OCI-LY1 (cell line): ENCODE data around the gene SEMA4C.
"Not testable (repeated sequence)": the region's sequence is repeated elsewhere in the genome, so short reads cannot be mapped to it uniquely, and the experiment has no call there.

Experiments used
- H2AFZ ChIP-seq: fragments of 200-600 bp; sonication (generic), shearing (Covaris generic); 2 replicates; pipeline ENCODE4 v1.6.0; 2014; ENCODE audit warnings: antibody characterized with exemption, mild to moderate bottlenecking, low read length
- H3F3A ChIP-seq: fragments of 200-600 bp; sonication (generic), shearing (Covaris generic); 2 replicates; pipeline ENCODE4 v1.6.0; 2014; ENCODE audit warnings: mild to moderate bottlenecking, antibody characterized with exemption, low read length, moderate library complexity; ENCODE audit not compliant: insufficient read depth
- H3K27ac ChIP-seq: fragments of 200-600 bp; sonication (generic); 2 replicates; pipeline ENCODE4 v1.5.1; 2014; ENCODE audit warnings: low read length, mixed run types, mild to moderate bottlenecking, low read depth; ENCODE audit not compliant: poor library complexity, severe bottlenecking
- H3K27me3 ChIP-seq: fragments of 200-600 bp; sonication (generic); 2 replicates; pipeline ENCODE4 v1.6.0; 2014; ENCODE audit warnings: antibody characterized with exemption, mild to moderate bottlenecking, low read length, moderate library complexity; ENCODE audit not compliant: insufficient read depth
- H3K36me3 ChIP-seq: fragments of 200-600 bp; sonication (generic); 2 replicates; pipeline ENCODE4 v1.6.1; 2014; ENCODE audit warnings: mild to moderate bottlenecking, antibody characterized with exemption, low read length, moderate library complexity, mixed read lengths; ENCODE audit not compliant: insufficient read depth
- H3K4me1 ChIP-seq: fragments of 200-600 bp; sonication (generic); 2 replicates; pipeline ENCODE4 v1.5.1; 2014; ENCODE audit warnings: mild to moderate bottlenecking, low read length, moderate library complexity; ENCODE audit not compliant: insufficient read depth, severe bottlenecking
- H3K4me2 ChIP-seq: fragments of 200-600 bp; sonication (generic), shearing (Covaris generic); 2 replicates; pipeline ENCODE4 v1.6.1; 2014; ENCODE audit warnings: low read length
- H3K4me3 ChIP-seq: fragments of 200-600 bp; sonication (generic); 2 replicates; pipeline ENCODE4 v1.5.1; 2014; ENCODE audit warnings: low read length, low read depth, mild to moderate bottlenecking, mixed read lengths; ENCODE audit not compliant: poor library complexity, severe bottlenecking
- H3K79me2 ChIP-seq: fragments of 200-600 bp; shearing (Covaris generic); 2 replicates; pipeline ENCODE4 v1.6.1; 2016; ENCODE audit warnings: mixed run types, low read length, mixed read lengths; ENCODE audit not compliant: insufficient read depth
- H3K9ac ChIP-seq: fragments of 200-600 bp; sonication (generic), shearing (Covaris generic); 2 replicates; pipeline ENCODE4 v1.6.1; 2014; ENCODE audit warnings: mild to moderate bottlenecking, low read length, mixed read lengths
- H3K9me2 ChIP-seq: fragments of 200-600 bp; sonication (generic), shearing (Covaris generic); 2 replicates; pipeline ENCODE4 v1.6.1; 2014; ENCODE audit warnings: low read depth, mild to moderate bottlenecking, low read length, mixed read lengths
- H3K9me3 ChIP-seq: fragments of 200-600 bp; shearing (Covaris generic); 2 replicates; pipeline ENCODE4 v1.6.1; 2014; ENCODE audit warnings: low read length, mixed read lengths
- H4K20me1 ChIP-seq: fragments of 200-600 bp; sonication (generic), shearing (Covaris generic); 2 replicates; pipeline ENCODE4 v1.6.0; 2016; ENCODE audit warnings: mild to moderate bottlenecking, low read length; ENCODE audit not compliant: insufficient read depth
- CTCF ChIP-seq: fragments of 200-600 bp; sonication (generic), shearing (Covaris generic); IDR thresholded peaks from 2 replicates; pipeline ENCODE4 v1.5.1; 2017; ENCODE audit warnings: mild to moderate bottlenecking, antibody characterized with exemption, low read length, moderate library complexity, mixed read lengths
- EZH2 ChIP-seq: fragments of 200-600 bp; sonication (generic), shearing (Covaris generic); IDR thresholded peaks from 2 replicates; pipeline ENCODE4 v1.8.0; 2017; ENCODE audit warnings: borderline replicate concordance, mixed run types, mild to moderate bottlenecking, antibody characterized with exemption, low read length, moderate library complexity, mixed read lengths

Gene SEMA4C

GRCh38 chr2:96891591-96892333 lies 21.9 kb upstream of the SEMA4C start:
- Histone ChIP-seq H3K79me2 (no peaks in the 10 kb centered on the region), H3K4me2 (no peak overlapping the region), H2AFZ (no peak overlapping the region), H3K9ac (no peak overlapping the region), H3K36me3 (no peaks in the 10 kb centered on the region), H3K4me1 (no peaks in the 10 kb centered on the region), H3K9me2 (no peaks in the 10 kb centered on the region), H3K9me3 (no peaks in the 10 kb centered on the region), H3F3A (no peaks in the 10 kb centered on the region), H3K27me3 (no peaks in the 10 kb centered on the region), H3K27ac (no peak overlapping the region), H3K4me3 (no peak overlapping the region), H4K20me1 (no peaks in the 10 kb centered on the region)
- TF ChIP-seq EZH2 (no peak), CTCF (no peak)

DNA sequence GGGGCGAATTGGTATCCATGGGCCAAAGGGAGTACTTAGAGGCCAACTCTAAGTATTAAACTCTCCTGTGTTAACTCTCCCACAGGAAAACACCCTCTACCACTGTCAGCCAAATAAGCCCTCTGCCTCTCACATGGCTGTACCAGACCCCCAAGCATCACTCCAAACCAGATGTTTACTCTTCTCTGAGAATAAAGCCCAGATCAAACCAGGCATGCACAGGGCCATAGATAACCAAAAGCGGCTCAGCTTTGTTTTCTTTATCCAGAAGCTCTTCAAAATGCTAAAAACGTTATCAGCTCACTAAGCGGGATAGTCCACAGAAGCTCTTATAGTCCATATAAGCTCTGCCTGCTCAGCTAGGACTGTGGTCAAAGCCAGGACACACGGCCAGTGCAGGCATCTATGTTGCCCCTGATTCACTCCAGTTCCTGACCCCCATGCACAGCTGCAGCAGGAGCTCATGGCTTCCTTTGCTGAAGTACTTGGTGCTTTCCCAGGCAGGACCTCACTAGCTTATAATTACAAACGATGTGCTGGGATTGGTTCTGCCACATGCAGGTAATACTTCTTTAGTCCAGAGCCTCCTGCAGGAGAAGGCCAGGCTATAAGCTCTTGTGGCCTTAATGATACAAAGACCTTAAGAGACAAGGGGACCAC lies 21.0 kb upstream of the SEMA4C start:
- H3F3A ChIP-seq, result no peaks in the 10 kb centered on the region
- H2AFZ ChIP-seq, result no peak overlapping the region
- H3K79me2 ChIP-seq, result no peaks in the 10 kb centered on the region
- no peak for TF ChIP-seq CTCF
- TF ChIP-seq EZH2, result no peak
- H3K9me2 ChIP-seq, result no peaks in the 10 kb centered on the region
- H3K27me3 ChIP-seq, result no peaks in the 10 kb centered on the region
- no peaks in the 10 kb centered on the region for H3K36me3 ChIP-seq
- H3K4me3 ChIP-seq, result no peak overlapping the region
- no peak overlapping the region for H3K4me2 ChIP-seq
- H3K9ac ChIP-seq, result no peak overlapping the region
- no peak overlapping the region for H3K27ac ChIP-seq
- H4K20me1 ChIP-seq, result no peaks in the 10 kb centered on the region
- no peaks in the 10 kb centered on the region for H3K4me1 ChIP-seq
- H3K9me3 ChIP-seq, result no peaks in the 10 kb centered on the region

GRCh38 chr2:96890252-96890651 lies 20.4 kb upstream of the SEMA4C start:
- Histone ChIP-seq H3F3A (no peaks in the 10 kb centered on the region), H3K27ac (no peak overlapping the region), H3K79me2 (no peaks in the 10 kb centered on the region), H2AFZ (no peak overlapping the region), H4K20me1 (no peaks in the 10 kb centered on the region), H3K9me2 (no peaks in the 10 kb centered on the region), H3K4me2 (no peak overlapping the region), H3K9me3 (no peaks in the 10 kb centered on the region), H3K36me3 (no peaks in the 10 kb centered on the region), H3K27me3 (no peaks in the 10 kb centered on the region), H3K9ac (no peak overlapping the region), H3K4me1 (no peaks in the 10 kb centered on the region), H3K4me3 (no peak overlapping the region)
- TF ChIP-seq EZH2 (no peak), CTCF (no peak)

GRCh38 chr2:96889502-96889901 lies 19.6 kb upstream of the SEMA4C start:
- H3K27ac ChIP-seq, H3F3A ChIP-seq, H3K4me2 ChIP-seq, H3K9ac ChIP-seq, H3K79me2 ChIP-seq, H3K9me2 ChIP-seq, H3K4me3 ChIP-seq, H3K4me1 ChIP-seq, H3K27me3 ChIP-seq, H4K20me1 ChIP-seq, H2AFZ ChIP-seq, H3K9me3 ChIP-seq, H3K36me3 ChIP-seq: not testable (repeated sequence)
